Femur (tissue), 1 donor: ENCODE results near the gene ADARB2.

Experiments
- DNase-seq: peaks from one replicate; pipeline ENCODE4 v3.0.0-alpha.2; 2017

ADARB2 gene

DNA sequence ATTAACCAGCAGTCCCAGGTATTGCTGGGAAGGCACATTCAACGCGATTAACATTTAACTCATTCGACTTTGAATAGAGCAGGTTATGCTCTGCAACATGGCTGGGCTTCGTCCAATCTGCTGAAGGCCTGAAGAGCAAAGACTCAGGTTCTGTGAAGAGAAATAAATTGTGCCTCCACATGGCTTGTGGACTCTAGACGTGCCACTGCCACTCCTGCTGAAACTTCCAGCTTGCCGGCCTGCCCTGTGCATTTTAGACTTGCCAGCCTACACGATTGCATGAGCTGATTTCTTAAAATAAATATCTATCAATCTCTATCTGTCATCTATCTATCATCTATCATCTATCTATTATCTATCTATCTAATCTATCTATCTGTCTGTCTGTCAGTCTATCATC lies 543.2 kb downstream of the ADARB2 start:
- no peak for DNase-seq

DNA sequence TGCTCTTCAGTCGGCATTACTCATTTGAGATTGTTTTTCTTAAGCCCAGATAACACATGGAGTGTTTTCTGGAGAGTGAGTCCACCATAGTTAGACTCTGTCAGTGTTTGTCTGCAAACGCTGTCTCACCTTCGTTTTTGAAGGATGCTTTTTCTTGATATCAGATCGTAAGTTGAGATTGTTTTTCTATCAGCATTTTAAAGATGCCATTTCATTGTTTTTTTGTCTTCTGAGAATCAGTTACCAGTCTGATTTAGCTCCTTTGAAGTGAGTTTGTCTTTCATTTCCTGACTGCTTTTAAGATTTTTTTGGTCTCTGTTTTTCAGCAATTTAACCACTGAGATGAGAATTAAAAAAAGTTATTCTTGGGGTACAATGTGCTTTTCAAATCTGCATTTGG lies 543.8 kb downstream of the ADARB2 start:
- DNase-seq: no peak

DNA sequence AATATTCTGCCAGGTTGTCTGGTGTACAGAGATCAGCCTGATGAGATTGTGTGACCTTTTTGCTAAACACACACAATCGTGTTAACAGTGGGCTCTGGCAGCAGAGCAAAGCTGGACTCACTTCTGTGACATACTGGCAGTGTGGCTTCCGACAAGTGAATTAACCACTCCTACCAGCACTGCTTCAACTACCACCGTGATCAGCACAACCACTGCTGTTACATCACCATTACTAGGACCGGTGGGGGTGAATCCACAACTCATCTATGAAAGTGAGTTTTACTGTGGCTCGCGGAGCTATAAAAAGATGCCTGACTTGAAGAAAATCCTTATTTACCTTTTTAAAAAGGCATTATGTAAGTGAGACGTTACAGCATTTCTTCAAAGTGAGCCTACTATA lies 545.6 kb downstream of the ADARB2 start:
- no peak for DNase-seq

DNA sequence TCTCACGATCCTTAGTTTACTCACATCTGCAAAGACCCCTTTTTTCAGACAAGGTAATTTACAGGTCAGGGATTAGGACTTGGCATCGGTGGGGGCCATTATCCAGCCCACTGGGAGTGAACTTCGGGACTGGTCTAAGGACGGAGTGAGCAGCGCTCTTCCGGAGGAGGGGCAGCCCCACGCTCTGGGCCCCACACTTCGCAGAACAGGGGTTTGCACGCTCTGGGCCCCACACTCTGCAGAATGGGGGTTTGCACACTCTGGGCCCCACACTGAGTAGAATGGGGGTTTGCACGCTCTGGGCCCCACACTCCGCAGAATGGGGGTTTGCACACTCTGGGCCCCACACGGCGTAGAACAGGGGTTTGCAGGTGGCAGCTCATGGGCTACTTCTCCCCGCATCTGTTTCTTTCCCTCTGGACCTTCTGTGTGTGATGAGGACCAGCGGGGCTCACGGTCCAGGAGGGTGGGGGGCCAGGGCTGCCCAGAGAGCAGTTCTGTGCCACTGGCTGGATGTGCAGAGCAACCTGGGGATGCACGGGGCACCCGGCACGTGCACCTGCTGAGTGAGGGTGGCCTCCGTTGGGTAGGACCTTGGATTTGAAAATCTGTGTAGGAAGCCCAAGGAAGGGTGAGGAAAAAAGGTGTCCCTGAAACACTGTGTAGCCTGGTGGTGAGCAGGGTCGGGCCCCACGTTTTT lies 546.4 kb downstream of the ADARB2 start:
- DNase-seq: no peak

DNA sequence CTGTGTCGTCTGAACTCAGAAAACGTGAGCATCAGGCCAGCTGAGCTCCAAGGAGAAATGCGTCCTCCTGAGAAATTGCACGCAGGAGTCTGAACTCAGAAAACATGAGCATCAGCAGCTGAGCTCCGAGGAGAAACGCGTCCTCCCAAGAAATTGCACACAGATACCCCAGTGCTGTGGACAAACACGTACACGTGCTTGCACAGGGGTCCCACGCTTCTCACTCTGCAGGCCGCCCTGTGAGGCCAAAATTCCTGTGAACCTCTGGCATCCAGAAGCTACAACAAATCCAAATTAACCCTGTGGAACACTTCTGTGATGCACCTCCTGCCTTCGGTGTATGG lies 547.3 kb downstream of the ADARB2 start:
- DNase-seq: no peak

DNA sequence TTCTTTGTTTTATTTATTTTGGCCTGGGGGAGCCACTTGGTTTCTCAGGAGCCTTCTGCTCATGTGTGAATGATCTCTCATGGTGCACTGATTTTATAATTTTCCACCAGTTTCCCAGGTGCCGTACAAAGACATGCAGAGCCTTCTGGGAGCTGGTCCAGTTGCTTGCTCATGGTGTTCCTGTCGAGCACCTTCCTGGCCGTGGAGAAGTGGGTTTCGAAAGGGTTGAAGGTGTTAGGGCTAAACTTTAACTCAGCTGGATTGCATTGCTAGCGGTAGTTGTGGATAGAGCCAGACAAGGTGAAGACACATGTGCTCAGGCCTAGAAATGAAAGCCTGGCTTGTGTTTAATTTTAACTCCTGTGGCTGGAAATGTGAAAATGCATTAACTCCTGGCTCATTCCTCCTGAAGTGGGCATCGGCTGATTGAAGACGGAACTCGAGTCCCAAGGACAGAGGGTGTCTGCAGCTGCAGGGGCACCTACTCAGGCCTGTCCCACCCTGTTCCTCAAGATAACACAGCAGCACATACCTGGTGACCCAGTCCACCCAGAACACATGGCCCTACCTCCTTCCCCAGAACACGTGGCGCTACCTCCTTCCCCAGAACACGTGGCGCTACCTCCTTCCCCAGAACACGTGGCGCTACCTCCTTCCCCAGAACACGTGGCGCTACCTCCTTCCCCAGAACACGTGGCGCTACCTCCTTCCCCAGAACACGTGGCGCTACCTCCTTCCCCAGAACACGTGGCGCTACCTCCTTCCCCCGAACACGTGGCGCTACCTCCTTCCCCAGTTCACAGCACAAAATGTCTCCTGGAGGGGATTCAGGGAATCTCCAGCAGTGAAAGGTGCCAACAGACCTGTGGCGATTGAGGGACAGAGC lies 547.9 kb downstream of the ADARB2 start:
- DNase-seq: no peak

DNA sequence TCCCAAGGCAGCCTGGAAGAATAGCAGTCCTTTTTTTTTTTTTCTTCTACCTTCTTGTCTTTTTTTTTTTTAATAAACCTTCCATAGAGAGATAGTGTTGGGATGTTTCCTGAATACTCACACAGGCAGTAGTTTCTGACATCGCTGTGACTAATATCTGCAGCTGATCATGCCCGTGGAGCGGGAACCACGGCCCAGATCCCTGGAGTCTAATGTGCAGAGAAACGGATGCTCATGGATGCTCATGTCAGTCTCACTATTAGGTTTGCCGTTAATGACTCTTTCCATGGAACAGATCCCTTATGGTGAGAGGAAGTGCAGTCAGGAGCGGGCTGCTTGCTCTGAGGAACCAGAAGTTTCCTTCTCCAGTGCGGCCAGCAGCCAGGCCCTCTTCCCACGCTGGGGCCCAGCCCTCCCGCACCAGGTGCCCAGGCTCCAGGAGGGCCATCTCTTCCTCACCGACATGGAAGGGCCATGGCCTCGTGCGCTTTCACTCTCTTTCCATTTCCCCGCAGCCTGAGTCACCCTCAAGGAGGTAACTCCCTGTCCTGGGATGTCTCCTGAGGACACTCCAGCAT lies 548.7 kb downstream of the ADARB2 start:
- no peak for DNase-seq

DNA sequence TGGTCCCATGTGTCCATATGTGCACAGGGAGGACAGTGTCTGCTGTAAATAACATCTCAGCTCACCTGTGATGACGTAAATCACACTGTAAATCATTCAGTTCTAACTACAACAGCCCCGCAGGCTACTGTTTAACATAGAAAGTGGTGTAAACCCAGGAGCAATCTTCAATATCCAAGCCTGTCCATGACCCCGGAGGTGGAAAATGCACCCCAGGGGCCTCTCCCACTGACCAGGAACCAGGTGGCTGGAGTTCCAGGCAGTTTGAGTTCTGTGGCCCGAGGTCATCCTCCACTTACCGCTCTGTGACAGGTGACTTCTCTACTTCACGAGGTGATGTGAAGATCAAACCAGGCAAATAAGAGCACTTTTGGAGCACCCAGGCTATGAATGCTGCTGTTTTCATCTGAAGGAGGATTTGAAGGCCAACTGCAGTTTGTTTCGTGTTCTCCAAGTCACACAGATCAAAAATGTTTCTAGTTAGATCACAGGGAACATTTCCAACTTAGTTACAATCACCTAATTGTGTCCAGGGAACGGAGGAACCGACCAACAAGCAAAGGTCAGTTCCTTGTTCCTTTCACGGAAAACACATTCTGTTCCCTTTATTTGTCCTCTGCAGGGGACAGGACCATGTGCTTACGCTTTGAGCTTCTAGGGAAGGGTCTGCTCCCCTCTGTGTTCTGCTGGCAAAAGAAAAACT lies 549.3 kb downstream of the ADARB2 start:
- DNase-seq: no peak

DNA sequence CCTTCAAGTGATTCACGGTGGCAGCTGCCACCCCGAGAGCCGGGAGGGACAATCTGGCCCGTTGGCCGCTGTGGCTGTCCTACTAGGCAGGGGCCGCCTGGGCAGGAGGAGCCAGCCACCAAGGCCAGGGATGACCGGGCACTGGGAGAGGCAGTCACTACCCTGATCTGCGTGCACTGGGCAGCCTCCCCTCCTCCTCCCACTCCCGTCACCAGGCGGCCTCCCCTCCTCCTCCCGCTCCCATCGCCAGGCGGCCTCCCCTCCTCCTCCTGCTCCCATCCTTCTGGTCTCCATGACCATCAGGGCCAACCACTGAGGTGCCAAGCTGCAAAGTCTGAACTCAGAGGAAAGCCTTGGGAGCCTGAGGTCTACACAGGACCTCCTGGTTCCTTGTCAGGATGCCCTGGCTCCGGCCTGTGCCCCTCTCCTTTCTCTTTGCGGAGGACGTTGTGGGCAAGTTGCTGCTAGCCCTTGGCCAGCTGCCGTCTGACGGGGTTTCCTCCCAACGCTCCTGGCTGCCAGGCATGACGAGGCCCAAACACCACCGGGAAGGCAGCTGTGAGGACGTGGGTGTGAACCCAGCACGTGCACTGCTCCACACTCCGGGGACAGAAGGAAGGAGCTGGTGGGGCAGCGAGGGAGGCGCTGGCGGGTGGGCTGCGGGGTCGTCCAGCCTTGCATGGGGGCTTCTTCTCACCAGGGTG lies 550.0 kb downstream of the ADARB2 start:
- no peak for DNase-seq

DNA sequence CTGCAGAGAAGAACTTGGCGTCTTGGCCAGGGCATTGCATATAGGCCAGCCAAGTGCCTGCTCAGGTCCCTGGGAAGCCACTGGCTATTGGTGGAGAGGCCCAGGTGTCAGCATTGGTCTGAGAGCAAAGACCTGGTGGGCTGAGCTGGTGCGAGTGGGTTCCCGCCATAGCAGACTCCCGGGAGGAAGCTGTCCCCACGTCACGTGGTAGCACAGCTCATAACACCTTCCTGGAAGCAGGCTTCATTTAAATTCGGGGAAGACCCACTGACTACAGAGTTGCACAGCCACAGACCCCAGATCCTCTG lies 550.7 kb downstream of the ADARB2 start:
- DNase-seq: no peak

DNA sequence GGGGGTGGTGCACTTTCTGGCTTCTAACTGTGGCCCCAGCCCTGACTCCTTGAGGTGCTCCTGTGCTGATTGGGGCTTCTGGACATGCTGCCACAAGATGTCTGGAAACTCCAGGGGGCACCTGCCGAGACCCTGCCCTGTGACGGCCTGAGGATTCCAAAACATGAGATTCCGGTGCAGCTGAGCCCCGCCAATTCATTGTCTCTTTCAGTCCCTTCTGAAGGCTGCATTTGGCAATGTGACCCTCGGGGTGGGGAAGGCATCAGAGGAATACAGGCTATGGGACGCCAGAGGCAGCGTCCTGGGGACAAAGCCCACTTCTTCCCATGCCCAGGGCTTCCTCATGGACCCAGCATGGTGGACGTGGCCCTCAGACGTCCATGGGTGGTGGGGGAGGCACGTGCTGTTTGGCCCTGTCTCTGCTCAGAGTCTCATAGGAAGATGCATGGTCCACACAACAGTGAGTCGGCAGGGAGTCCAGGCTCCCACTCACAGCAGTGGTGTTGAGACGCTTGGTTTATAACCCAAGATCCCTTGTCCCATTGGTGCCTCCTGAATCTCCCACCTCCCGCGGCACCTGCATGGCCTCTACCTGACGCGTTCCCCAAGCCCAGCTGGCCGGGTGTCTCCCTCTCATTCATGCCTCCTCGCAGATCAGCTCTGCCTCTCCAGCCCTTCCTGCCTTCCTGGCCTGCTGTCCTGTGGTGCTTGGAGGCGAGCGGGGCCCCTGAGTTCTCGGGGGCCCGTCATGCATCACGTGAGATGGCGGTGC lies 551.2 kb downstream of the ADARB2 start:
- DNase-seq: no peak

DNA sequence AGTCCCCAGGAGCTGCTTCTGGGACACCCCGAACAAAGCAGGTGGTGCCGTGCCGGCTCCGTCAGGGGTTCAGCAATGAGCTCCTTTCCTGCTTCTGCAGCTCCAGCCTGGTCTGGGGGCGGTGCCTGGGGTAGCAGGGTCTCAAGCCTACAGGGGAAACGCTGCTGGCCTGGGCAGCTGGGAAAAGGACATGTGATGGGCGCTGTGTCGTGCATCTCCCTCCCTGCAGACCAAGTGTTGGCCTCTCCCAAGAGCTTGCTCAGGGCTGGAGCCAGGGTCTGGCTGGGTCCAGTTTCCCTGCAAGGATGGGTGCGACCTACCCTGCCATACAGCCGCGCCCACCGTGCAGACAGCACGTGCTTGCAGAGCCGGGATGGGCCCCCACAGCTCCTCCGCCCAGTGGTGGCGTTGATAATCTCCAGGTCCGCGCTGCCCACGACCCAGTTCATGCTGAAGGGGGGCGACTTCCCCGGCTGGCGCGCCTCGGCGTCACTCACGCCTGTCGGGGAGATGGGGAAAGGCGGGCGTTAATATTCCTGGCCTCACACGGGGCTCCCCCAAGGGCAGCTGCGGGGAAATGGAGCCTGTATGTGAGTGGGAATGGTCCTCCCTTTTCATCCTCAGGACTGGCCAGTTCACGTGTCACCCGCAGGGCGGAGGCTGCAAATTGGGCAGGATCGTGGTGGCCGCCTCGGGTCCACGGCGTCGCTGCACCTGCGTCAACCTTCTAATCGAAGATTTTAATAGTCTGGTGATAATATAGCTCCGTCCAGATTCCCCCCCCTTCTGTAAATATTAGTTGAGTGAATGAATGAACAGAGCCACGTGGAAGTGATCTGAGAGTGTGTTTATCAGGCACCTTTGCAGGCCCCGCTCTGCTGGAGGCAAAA lies 552.5 kb downstream of the ADARB2 start:
- DNase-seq: no peak

DNA sequence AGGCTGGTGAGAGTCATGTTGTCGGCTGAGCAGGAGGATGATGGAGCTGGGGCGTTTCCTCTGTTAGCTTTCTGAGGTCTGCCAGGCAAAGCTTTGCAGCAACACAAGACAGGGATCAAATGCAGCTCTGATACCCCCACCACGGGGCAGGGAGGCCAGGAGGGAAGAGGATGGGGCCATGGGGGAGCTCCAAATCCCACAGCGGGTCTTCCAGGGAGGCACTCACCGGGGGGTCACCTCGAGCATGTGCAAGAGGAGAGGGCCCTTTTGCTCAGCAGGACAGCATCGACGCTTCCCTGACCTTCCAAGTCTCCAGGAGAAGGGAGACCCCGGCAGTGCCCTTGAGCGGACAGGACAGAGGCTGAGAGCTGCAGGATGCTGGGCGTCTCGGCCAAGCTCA lies 553.6 kb downstream of the ADARB2 start:
- DNase-seq: no peak

DNA sequence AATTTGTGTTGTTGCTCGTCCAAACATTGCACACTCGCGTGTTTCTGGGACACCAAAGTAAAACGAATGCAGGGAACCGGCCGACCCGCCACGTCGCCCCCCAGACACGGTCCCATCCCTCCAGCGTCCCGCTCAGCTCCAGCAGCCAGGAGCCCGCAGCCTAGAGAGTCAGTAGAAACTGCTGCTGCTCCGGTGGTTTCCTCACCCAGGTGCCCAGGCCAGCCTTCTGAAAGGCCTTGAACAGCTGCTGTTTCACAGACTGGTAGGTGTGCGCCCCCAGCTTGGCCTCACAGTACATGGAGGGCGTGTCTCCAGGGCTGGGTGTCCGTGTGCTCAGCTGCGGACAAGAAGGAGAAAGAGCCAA lies 554.3 kb downstream of the ADARB2 start:
- DNase-seq: no peak

DNA sequence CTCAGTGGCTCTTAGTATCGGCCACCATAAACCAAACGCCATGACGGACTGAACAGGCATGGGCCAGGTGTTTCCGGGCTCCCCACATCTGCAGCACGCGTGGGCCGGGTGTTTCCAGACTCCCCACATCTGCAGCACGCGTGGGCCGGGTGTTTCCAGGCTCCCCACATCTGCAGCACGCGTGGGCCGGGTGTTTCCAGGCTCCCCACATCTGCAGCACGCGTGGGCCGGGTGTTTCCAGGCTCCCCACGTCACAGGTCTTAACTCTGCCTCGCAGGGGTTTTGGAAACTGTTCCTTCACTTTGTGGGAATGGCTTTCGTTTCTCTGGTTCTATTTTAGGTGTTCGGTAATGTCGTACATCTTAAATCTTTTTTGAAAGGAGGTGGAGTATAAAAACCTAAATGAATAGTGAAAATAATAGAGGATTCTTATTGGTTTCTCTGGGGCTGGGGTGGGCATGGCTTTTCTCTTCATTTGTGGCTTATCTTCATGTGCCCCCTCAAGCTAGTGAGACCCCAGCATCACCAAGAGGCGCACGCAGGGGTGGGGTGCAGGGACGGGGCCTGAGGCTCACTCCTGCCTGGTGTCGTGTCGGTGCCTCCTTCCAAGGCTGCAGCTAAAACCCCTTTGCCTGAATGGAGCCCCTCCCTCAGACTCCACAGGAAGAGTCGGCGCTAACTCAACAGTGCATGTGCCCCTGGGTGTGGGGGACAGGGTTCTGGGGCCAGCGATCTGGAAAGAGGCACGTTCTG lies 554.9 kb downstream of the ADARB2 start:
- no peak for DNase-seq

DNA sequence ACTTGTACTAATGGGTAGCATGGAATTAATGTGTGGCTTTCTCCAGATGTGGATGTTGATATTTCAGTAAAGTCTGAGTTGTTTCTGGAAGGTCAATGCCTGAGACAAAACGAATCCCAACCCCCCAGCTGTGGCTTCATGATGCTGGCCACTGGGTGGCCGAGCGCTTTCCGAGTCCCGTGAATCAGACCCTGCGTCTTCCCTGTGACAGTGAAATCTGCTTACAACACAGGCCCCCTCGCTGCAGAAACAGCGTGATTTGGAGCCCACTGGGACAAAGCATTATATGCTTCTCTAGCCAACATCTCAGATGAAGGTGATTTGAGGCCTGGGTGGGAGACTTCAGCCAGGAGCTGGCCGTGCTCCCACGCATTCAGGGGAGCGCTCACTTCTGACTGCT lies 556.5 kb downstream of the ADARB2 start:
- DNase-seq: no peak

DNA sequence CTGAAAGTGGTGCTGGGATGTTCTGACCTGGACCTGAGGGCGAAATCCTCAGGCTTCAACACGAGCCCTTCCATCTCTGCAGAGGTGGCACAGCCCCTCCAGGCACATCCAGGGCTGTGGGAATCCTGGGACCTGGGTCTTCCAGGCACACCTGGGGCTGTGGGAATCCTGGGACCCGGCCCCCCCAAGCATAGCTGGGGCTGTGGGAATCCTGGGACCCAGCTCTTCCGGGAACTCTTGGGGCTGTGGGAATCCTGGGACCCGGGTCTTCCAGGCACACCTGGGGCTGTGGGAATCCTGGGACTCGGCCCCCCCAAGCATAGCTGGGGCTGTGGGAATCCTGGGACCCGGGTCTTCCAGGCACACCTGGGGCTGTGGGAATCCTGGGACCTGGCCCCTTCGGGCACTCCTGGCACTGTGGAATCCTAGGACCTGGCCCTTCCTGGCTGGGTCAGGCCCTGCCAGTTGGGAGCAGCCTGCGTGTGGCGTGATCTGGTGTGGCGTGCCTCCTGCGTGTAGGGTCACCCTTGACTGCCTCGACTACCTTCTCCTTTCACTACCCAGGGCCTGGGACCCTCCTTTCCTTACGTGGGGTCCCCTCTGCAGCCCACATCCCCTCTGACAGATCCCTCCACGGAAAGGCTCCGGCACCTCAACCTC lies 557.1 kb downstream of the ADARB2 start:
- no peak for DNase-seq

DNA sequence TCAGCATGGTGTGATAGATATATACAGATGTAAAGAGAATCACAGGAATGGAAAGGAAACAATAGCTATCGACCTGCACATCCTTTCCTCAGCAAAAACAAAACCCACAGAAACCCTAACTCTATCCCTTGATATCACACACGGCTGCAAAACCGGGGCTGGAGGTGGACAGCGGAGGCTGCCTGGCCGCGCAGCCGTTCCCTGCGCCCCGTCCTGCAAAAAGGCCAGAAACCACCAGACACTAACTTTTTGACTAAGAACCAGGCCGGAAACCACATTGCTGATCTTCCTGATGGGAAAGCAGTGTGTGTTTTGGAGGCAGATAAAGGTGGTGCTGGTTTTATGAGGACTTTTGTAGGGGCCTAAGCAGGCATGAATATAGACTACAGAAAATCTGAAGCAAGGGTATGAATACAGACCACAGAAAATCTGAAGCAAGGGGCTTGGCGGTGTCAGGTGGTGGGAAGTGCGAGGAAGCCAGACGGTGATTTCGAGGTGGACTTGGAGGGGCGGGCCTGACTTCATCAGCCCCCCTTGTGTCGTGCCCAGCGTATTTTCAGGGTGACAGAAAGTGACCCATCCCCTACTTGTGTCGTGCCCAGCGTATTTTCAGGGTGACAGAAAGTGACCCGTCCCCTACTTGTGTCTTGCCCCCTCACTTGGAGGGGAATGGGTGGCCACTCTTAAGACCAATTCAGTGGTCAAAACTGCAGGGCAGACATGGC lies 557.8 kb downstream of the ADARB2 start:
- no peak for DNase-seq

DNA sequence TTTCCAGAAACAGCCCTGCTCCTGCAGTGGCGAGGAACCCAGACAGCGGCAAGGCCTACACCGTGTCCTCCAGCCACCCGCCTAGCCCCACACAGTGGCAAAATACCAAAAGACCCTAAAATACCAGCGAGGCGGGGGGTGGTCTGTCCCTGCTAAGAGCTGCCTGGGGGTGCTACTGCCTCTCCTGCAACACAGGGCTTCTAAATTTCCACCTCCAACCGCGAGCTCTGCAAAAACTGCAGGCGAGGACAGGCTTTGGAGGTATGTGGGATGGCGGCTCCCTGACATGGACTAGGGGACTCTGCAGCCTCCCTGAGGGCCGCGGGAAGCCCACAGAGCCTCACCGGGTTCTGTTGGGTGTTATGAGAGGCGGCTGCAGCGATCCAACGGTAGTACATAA lies 558.8 kb downstream of the ADARB2 start:
- DNase-seq: no peak
